GM12864 (cell line): ENCODE measurements around the gene KMT2C.
"Not testable (repeated sequence)": the region's sequence is repeated elsewhere in the genome, so short reads cannot be mapped to it uniquely, and the experiment has no call there.

ENCODE experiments used
- DNase-seq: peaks from one replicate; pipeline ENCODE4 v3.0.0-alpha.2; 2011; ENCODE audit warnings: low read depth
- H3K4me3 ChIP-seq: 2 replicates; pipeline ENCODE4 v1.5.1; 2011; ENCODE audit warnings: mild to moderate bottlenecking, low read depth, low read length, control low read depth
- CTCF ChIP-seq: IDR thresholded peaks from 2 replicates; pipeline ENCODE4 v1.5.1; 2011; ENCODE audit warnings: low read depth, mild to moderate bottlenecking, moderate library complexity, low read length, control low read depth, inconsistent platforms; ENCODE audit errors: missing control alignments

The KMT2C gene

GRCh38 chr7:152312316-152312715, 123.5 kb downstream of the KMT2C start:
- DNase-seq, result no peak
- TF ChIP-seq CTCF, result no peak
- H3K4me3 ChIP-seq, result no peak overlapping the region

GRCh38 chr7:152307902-152308301, 127.9 kb downstream of the KMT2C start:
- no peak for DNase-seq
- no peak overlapping the region for H3K4me3 ChIP-seq
- TF ChIP-seq CTCF, result no peak

GRCh38 chr7:152299542-152300143, 136.2 kb downstream of the KMT2C start:
- not testable (repeated sequence) for DNase-seq, H3K4me3 ChIP-seq

GRCh38 chr7:152292897-152293296, 142.9 kb downstream of the KMT2C start:
- no peak for TF ChIP-seq CTCF

GRCh38 chr7:152286972-152287371, 148.8 kb downstream of the KMT2C start:
- not testable (repeated sequence) for DNase-seq, H3K4me3 ChIP-seq

More at GRCh38 chr7:152292897-152293296, 142.9 kb downstream of the KMT2C start:
- no peak for DNase-seq
- no peak overlapping the region for H3K4me3 ChIP-seq

GRCh38 chr7:152286219-152286618, 149.6 kb downstream of the KMT2C start:
- DNase-seq, H3K4me3 ChIP-seq: not testable (repeated sequence)

GRCh38 chr7:152284998-152285397, 150.8 kb downstream of the KMT2C start:
- not testable (repeated sequence) for H3K4me3 ChIP-seq, DNase-seq

- not testable (repeated sequence) for DNase-seq, H3K4me3 ChIP-seq
These were observed 158.1 kb downstream of the KMT2C start for GRCh38 chr7:152277687-152278086.

- DNase-seq, result not testable (repeated sequence)
These were observed 165.4 kb downstream of the KMT2C start for GRCh38 chr7:152270427-152270826.

GRCh38 chr7:152266859-152267258, 168.9 kb downstream of the KMT2C start:
- not testable (repeated sequence) for DNase-seq, H3K4me3 ChIP-seq

More at GRCh38 chr7:152270427-152270826, 165.4 kb downstream of the KMT2C start:
- H3K4me3 ChIP-seq, result not testable (repeated sequence)

- not testable (repeated sequence) for H3K4me3 ChIP-seq, DNase-seq
These were observed 170.9 kb downstream of the KMT2C start for GRCh38 chr7:152264915-152265314.

- DNase-seq, H3K4me3 ChIP-seq: not testable (repeated sequence)
These were observed 173.7 kb downstream of the KMT2C start for GRCh38 chr7:152262146-152262545.

- not testable (repeated sequence) for DNase-seq, H3K4me3 ChIP-seq
These were observed 176.2 kb downstream of the KMT2C start for GRCh38 chr7:152259645-152260044.

- H3K4me3 ChIP-seq, DNase-seq: not testable (repeated sequence)
These were observed 188.0 kb downstream of the KMT2C start for GRCh38 chr7:152247851-152248250.

- H3K4me3 ChIP-seq, DNase-seq: not testable (repeated sequence)
These were observed 190.4 kb downstream of the KMT2C start for GRCh38 chr7:152245417-152245816.

GRCh38 chr7:152243464-152243863, 192.3 kb downstream of the KMT2C start:
- not testable (repeated sequence) for DNase-seq, H3K4me3 ChIP-seq

GRCh38 chr7:152241301-152241700, 194.5 kb downstream of the KMT2C start:
- H3K4me3 ChIP-seq, DNase-seq: not testable (repeated sequence)
